Testis (tissue), 2 donors: ENCODE data around the gene CTU2.

Source experiments
- POLR2A ChIP-seq: fragments of 450-650 bp; IDR thresholded peaks from one replicate; pipeline ENCODE4 v1.6.1; 2017; ENCODE audit warnings: antibody characterized with exemption, mild to moderate bottlenecking, moderate library complexity
- TF ChIP-seq, protein P1 (sequence below), 3 experiments: fragments of 450-650 bp in 2 of 3; fragments of 200-600 bp in 1 of 3; sonication (generic) in 1 of 3; IDR thresholded peaks; one replicate each; pipeline ENCODE4 v1.5.1; 2016 to 2019; ENCODE audit warnings: antibody characterized with exemption in 3 of 3, mild to moderate bottlenecking in 2 of 3, moderate library complexity in 1 of 3

DNA sequence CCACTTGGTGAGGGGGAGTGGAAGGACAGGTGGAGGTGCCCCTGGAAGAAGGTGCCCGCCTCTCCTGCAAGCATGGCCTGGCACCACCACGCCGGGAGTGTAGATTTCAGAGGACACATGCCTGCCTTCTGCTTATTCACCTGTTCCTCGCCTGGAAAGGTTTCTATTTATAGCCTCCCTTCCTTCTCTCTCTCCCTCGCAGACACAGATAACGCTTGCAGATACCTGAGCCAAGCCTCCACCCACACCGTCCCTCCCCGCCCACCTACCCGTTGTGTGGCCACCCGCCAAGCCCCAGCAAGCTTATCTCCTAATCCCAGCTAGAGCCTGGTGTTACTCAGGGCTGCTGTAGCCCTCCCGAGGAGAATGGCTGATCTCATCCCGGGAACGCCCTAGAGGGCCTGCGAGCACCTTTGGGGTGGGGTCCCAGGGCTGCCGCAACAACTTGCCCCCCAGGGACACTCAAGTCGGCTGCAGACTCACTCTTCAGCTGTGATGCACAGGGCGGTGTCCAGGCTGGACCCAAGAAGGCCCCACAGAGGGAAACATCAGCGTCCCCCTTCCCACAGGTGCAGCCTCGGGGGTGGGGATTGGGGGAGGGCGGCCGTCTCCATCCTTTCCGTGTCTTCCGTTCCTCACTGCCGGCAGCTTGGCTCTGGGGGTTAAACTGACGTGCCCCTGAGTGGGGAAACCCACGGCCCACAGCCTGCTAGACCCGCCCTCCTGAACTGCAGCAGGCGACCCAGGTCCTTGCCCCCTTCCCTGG, 18.1 kb upstream of the CTU2 start:
- TF ChIP-seq, protein P1, sequence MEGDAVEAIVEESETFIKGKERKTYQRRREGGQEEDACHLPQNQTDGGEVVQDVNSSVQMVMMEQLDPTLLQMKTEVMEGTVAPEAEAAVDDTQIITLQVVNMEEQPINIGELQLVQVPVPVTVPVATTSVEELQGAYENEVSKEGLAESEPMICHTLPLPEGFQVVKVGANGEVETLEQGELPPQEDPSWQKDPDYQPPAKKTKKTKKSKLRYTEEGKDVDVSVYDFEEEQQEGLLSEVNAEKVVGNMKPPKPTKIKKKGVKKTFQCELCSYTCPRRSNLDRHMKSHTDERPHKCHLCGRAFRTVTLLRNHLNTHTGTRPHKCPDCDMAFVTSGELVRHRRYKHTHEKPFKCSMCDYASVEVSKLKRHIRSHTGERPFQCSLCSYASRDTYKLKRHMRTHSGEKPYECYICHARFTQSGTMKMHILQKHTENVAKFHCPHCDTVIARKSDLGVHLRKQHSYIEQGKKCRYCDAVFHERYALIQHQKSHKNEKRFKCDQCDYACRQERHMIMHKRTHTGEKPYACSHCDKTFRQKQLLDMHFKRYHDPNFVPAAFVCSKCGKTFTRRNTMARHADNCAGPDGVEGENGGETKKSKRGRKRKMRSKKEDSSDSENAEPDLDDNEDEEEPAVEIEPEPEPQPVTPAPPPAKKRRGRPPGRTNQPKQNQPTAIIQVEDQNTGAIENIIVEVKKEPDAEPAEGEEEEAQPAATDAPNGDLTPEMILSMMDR (IDR thresholded peaks at IDR 0.05) = no peak
- no peak for TF ChIP-seq POLR2A
